Stimulated activated CD8-positive, alpha-beta memory T cell treated with anti-CD3 and anti-CD28 coated beads, Interleukin-2, amount 100 ng/mL, for 1 hour (primary cell): ENCODE measurements around the gene LIPC.

Source experiments
- DNase-seq, 2 donors: peaks; one replicate each; pipeline ENCODE4 v3.0.0-alpha.2; 2020; ENCODE audit warnings: low read depth in 2 of 2

LIPC gene

GRCh38 chr15:58474741-58475323 lies 43.0 kb downstream of the LIPC start:
- no peak for DNase-seq

GRCh38 chr15:58475573-58476524 lies 44.1 kb downstream of the LIPC start:
- no peak for DNase-seq

- DNase-seq: no peak
Observed at GRCh38 chr15:58476525-58477162, 44.9 kb downstream of the LIPC start.

GRCh38 chr15:58477170-58477569 lies 45.4 kb downstream of the LIPC start:
- no peak for DNase-seq

DNA sequence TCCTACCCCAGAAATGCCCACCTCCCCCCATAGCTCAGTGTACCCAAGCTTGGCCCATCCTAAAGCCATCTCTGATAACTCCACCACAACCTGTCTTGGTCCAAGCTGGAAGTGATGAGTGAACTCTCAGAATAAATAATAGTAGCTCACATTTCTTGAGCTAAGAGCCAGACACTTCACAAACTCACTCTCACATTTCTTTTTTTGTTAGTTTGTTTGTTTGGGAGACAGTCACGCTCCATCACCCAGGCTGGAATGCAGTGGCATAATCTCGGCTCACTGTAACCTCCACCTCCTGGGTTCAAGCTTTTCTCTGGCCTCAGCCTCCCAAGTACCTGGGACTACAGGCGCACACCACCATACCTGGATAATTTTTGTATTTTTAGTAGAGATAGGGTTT lies 46.2 kb downstream of the LIPC start:
- no peak for DNase-seq

DNA sequence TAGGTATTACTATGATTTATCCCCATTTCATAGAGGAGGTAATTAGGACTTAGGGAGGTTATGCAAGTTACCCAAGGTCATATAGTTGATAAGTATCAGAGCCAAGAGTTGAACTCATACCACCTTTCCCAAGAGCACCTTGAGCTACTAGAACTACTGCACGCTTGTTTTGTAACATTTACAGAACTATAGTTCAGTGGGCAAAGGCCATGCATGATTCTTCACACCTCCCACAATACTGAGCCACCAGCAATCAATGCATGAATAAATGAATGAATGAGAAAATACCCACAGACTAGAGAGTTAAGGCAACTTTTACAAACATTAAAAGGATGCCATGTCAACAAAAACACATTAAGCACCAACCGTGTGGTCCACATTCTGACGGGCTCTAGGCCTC lies 46.8 kb downstream of the LIPC start:
- no peak for DNase-seq

GRCh38 chr15:58479941-58480340 lies 48.1 kb downstream of the LIPC start:
- no peak for DNase-seq

DNA sequence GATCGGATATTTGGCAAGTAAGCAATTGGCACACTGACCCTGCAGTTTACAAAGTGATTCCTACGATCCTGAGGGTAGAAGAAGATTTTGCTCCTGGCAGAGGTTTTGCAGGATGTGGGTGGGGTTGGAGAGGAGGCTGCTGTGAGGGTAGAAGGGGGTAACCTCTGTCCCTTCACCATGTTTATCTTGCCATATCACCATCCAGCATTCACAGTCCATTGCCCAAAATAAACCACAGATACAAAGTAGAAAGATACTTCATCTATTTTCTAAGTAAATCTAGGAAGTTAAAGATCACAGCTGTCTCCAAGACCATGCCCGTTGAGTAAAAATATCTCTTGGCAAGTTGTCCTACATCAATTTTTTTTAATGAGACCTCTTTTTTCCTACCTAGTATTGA lies 51.6 kb downstream of the LIPC start:
- DNase-seq: no peak

- no peak for DNase-seq
Observed at GRCh38 chr15:58484791-58485600, 53.2 kb downstream of the LIPC start.

DNA sequence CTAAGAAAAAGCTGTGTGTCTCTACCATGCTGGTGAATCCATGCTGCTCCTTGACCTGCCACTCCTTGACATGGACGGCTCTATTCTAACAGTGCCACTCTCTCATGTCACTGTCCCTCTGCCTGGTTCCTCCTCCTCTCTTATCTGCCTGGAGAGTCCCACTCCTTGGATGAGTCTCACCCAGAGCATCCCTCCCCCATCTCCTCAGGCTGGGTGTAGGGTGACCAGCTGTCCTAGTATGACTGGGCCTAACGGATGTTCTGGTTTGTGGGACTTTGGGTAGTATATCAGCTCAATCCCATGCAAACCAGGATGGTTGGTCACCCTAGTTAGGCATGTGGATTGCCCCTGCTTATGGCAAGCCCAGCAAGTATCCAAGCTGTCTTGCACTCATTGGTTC lies 54.3 kb downstream of the LIPC start:
- no peak for DNase-seq

GRCh38 chr15:58486564-58486963 lies 54.8 kb downstream of the LIPC start:
- DNase-seq: no peak

DNA sequence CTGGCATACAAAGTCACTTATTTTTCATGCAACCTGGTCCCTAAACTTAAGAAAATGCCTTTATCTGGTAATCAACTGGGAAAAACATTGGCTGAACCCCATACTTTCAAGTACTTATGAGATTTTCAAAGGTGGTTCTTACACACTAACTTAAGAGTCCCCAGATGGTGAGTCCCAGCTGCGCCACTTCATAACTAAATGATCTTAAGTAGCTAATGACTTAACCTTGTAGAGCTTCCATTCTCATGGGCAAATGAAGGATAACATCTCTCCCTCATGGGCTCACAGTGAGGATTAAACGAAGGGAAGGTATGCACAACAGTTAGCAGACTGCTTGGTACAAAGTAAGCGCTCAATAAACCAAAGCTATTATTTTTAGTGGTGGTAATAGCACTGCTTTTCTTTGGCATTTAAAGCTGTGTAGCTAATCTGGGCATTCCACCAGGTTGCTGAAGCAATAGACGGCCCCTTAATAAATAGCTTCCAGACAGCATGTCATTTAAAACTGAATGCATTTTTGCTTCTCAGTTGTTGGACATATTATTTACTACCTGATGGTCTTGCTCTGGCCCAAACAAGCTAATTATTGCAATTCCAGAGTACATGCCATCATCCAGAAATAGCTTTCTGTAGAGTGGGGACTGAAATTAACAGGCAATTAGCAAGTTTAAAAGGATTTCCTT lies 55.4 kb downstream of the LIPC start:
- DNase-seq: no peak

- no peak for DNase-seq
Observed at GRCh38 chr15:58487724-58488120, 55.9 kb downstream of the LIPC start.

DNA sequence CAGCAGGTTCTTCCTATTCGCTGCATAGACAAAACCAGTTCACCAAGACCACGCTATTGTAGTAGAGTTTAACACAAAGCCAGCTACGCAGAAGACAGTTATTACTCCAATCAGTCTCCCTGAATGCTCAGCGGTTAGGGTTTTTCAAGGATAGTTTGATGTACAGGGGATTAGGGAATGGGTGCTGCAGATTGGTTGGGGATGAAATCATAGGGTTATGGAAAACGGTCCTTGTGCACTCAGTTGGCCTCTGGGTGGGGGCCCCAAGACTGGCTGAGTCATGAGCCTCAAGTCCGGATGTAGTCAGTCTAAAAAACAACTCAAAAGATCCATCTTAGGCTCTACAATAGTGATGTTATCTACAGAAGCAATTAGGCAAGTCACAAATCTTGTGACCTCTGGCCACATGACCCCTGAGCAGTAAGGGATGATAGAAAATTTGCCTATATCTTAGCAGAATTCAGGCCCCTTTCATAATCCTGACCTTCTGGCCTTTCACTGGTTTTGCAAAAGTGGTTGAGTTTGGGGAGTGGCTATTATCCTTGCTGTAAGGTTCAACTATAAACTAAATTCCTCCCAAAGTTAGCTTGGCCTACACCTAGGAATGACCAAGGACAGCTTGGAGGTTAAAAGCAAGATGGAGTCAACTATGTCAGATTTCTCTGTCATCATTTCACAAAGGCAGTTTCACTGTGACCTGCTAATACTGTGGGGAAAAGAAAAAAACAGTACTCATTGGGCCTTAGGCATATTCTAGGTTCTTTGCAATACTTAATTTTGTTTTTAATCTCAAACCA lies 57.7 kb downstream of the LIPC start:
- no peak for DNase-seq

DNA sequence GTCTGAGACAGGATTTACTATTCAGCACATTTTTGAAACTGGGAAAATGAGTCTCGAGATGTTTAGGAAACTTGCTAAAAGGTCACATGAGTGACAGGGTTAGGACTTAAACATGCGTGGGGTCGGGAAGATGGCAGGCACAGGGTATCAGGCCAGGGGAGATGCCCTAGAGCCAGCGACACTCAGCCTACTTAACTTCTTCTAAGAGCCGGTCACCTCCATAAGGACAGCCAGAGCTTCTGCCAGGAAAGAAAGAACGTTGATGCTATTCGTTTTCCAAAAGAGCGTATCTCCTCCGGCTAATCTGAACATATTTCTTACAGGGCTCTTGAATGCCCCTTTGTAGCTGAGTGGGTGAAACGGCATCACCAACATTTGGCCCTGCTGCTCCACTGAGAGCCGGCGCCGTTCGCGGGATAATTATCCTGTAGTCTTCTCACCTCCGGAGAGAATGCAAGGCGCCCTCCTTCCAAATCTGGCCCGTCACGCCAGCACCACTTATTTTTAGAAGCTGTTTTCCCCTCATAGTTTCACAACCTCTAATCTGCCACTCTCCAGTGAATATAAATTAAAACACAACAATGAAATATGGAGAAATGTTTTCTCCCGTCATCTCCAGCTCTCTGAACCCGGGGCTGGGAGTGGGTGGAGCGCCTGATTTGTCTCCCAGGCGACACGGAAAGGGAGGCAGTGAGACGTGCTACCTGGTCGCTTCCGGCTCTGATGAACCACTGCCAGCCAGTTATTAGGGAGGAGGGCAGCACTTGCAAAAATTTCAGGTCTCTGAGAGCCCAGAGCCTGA lies 58.5 kb downstream of the LIPC start:
- no peak for DNase-seq

GRCh38 chr15:58490888-58491473 lies 59.2 kb downstream of the LIPC start:
- DNase-seq: no peak

DNA sequence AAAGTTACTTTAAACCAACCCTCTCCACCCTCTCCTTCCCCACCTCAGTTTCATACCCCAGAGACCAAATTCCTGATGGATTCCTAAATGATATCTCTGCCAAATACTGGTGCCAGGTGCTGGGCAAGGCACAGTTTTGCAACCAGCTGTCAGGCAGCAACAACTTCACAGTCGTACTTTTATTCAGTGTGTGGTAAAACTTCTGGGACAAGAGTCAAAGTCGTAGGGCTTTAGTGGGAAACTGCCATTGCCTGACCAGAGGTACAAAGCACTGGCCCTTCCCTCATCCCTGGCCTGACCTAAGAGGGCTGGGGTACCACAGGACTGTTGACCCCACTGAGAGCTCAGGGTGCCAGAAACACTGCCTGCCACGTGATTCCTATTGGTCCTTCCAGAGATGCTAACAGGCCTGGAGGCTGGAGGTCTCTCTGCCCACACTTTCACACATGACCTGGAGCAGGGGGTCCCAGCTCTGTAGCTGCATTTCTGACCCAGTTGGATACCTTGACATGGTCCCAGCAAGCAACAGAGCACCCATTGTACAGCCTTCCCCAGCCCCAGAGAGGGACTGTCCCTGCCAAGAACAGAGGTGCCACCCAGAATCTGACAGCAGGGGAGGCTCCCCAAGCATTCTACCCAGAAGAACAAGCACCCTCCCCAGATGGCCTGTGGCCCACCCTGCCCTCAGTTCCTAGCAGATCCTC lies 59.9 kb downstream of the LIPC start:
- DNase-seq: no peak

DNA sequence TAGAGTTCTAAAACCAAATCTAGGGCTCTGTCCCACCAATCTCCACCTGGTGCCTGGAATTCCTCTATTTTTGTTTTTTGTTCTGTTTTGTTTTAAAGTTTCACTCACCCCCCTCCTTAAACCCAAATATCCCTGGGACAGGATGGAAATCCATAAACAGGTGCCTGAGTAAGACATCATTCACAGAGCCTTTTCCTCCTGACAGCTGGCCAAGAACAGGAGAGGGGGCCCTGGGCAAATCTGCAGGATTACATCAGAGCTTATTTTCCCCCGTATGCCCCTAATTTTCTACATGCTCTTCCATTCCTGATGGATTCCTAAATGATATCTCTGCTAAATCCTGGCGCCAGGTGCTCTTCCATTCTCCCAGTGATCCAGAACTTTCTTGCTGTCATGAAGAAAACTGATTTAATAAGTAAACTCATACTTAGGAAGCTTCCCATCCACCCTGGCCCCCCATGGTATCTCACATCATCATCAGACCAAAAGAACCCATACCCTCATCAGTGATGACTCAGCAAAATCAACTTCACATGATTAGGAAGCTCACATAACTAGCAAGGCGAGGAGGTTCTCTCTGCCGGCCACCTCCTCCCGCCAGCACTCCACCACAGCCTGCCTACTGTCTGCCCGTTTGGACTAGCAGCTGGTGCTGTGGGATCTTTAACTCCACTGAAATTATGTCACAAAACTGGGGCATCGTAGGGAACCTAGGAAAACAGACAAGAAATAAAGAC lies 61.0 kb downstream of the LIPC start:
- DNase-seq: no peak
